GM23338 (cell line): ENCODE data around the gene MTCL3.

Source experiments
- EZH2 ChIP-seq: fragments of 200-600 bp; sonication (generic); IDR thresholded peaks from one replicate; pipeline ENCODE4 v1.8.0; 2017; ENCODE audit warnings: antibody characterized with exemption, mild to moderate bottlenecking, low read depth; ENCODE audit not compliant: unreplicated experiment
- EZH2phosphoT487 ChIP-seq: fragments of 200-600 bp; sonication (generic); IDR thresholded peaks from one replicate; pipeline ENCODE4 v1.8.1; 2018; ENCODE audit warnings: antibody characterized with exemption; ENCODE audit not compliant: unreplicated experiment
- JUNB ChIP-seq: IDR thresholded peaks from one replicate; pipeline ENCODE4 v1.6.1; 2016; ENCODE audit warnings: antibody characterized with exemption; ENCODE audit not compliant: unreplicated experiment
- NANOG ChIP-seq: IDR thresholded peaks from 2 replicates; pipeline ENCODE4 v1.6.1; 2016; ENCODE audit warnings: antibody characterized with exemption, borderline replicate concordance
- POLR2AphosphoS5 ChIP-seq: IDR thresholded peaks from 2 replicates; pipeline ENCODE4 v1.6.1; 2016; ENCODE audit warnings: antibody characterized with exemption, low read depth
- STAT1 ChIP-seq: IDR thresholded peaks from one replicate; pipeline ENCODE4 v1.6.1; 2016; ENCODE audit warnings: antibody characterized with exemption; ENCODE audit not compliant: unreplicated experiment
- ZNF331 ChIP-seq: fragments of 250-450 bp; sonication (Bioruptor Pico); IDR thresholded peaks from 2 replicates; pipeline ENCODE4 v1.5.0; 2020; ENCODE audit warnings: low read depth, mild to moderate bottlenecking, moderate library complexity
- TF ChIP-seq, protein P1 (sequence below), 2 experiments: fragments of 200-600 bp in 1 of 2; sonication (generic) in 1 of 2; conservative IDR thresholded peaks; 2 replicates each; pipeline versions ENCODE4 v1.5.1 to v1.6.1; 2016 to 2017; ENCODE audit warnings: antibody characterized with exemption in 2 of 2, low read depth in 2 of 2, mild to moderate bottlenecking in 2 of 2, moderate library complexity in 1 of 2
- TF ChIP-seq, protein P2 (sequence below): IDR thresholded peaks from one replicate; pipeline ENCODE4 v1.6.1; 2018; ENCODE audit warnings: antibody characterized with exemption; ENCODE audit not compliant: unreplicated experiment

DNA sequence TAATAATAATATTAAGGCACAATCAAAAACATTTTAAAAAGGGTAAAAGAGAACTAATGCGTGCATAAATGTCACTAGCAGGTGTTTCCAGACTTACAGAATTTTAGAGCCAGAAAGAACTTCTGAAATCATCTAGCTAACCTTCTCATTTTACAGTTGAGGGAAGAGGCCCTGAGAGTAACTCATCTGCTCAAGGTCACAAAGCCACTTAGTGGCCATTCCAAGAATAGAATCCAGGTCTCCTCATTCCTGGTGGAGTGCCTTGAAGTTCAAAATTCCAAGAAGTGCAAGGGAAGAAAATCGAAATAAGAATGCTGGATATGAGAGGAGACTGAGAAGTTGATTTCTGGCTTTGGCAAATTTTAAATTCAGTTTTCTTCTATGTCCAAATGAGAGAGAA, 56.8 kb downstream of the MTCL3 start:
- no peak for TF ChIP-seq ZNF331
- TF ChIP-seq, protein P1, sequence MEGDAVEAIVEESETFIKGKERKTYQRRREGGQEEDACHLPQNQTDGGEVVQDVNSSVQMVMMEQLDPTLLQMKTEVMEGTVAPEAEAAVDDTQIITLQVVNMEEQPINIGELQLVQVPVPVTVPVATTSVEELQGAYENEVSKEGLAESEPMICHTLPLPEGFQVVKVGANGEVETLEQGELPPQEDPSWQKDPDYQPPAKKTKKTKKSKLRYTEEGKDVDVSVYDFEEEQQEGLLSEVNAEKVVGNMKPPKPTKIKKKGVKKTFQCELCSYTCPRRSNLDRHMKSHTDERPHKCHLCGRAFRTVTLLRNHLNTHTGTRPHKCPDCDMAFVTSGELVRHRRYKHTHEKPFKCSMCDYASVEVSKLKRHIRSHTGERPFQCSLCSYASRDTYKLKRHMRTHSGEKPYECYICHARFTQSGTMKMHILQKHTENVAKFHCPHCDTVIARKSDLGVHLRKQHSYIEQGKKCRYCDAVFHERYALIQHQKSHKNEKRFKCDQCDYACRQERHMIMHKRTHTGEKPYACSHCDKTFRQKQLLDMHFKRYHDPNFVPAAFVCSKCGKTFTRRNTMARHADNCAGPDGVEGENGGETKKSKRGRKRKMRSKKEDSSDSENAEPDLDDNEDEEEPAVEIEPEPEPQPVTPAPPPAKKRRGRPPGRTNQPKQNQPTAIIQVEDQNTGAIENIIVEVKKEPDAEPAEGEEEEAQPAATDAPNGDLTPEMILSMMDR (conservative IDR thresholded peaks at IDR 0.05; ENCODE audit: low read depth in 2 of 2) = peak; percentile 25 to 33; a peak in 3 of 4 replicates
- no peak for TF ChIP-seq POLR2AphosphoS5
- TF ChIP-seq, protein P2, sequence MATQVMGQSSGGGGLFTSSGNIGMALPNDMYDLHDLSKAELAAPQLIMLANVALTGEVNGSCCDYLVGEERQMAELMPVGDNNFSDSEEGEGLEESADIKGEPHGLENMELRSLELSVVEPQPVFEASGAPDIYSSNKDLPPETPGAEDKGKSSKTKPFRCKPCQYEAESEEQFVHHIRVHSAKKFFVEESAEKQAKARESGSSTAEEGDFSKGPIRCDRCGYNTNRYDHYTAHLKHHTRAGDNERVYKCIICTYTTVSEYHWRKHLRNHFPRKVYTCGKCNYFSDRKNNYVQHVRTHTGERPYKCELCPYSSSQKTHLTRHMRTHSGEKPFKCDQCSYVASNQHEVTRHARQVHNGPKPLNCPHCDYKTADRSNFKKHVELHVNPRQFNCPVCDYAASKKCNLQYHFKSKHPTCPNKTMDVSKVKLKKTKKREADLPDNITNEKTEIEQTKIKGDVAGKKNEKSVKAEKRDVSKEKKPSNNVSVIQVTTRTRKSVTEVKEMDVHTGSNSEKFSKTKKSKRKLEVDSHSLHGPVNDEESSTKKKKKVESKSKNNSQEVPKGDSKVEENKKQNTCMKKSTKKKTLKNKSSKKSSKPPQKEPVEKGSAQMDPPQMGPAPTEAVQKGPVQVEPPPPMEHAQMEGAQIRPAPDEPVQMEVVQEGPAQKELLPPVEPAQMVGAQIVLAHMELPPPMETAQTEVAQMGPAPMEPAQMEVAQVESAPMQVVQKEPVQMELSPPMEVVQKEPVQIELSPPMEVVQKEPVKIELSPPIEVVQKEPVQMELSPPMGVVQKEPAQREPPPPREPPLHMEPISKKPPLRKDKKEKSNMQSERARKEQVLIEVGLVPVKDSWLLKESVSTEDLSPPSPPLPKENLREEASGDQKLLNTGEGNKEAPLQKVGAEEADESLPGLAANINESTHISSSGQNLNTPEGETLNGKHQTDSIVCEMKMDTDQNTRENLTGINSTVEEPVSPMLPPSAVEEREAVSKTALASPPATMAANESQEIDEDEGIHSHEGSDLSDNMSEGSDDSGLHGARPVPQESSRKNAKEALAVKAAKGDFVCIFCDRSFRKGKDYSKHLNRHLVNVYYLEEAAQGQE = no peak
- TF ChIP-seq NANOG = no peak
- TF ChIP-seq EZH2 = no peak
- TF ChIP-seq JUNB = no peak
- TF ChIP-seq EZH2phosphoT487 = no peak
- TF ChIP-seq STAT1 = no peak
